NCI-H526 treated with DMSO at 0.1 percent for 48 hours (cell line): ENCODE results near the gene NECAP2.
"Not testable (repeated sequence)": the region's sequence is repeated elsewhere in the genome, so short reads cannot be mapped to it uniquely, and the experiment has no call there.

Experiments
- DNase-seq: peaks from one replicate; lab custom pipeline; 2025; lab: John Stamatoyannopoulos, UW

Gene NECAP2

GRCh38 chr1:16498047-16498446 is 57.5 kb downstream of the NECAP2 start:
- not testable (repeated sequence) for DNase-seq

- peak; percentile 88 for DNase-seq
These were observed 58.3 kb downstream of the NECAP2 start for GRCh38 chr1:16498573-16499413.

- not testable (repeated sequence) for DNase-seq
These were observed 59.9 kb downstream of the NECAP2 start for GRCh38 chr1:16500466-16500865.

GRCh38 chr1:16500975-16501374 is 60.5 kb downstream of the NECAP2 start:
- DNase-seq, result not testable (repeated sequence)

GRCh38 chr1:16501446-16501845 is 60.9 kb downstream of the NECAP2 start:
- DNase-seq, result not testable (repeated sequence)

GRCh38 chr1:16503494-16503893 is 63.0 kb downstream of the NECAP2 start:
- DNase-seq, result no peak

- not testable (repeated sequence) for DNase-seq
These were observed 65.3 kb downstream of the NECAP2 start for GRCh38 chr1:16505870-16506269.

GRCh38 chr1:16506364-16507136 is 66.0 kb downstream of the NECAP2 start:
- not testable (repeated sequence) for DNase-seq

- DNase-seq, result not testable (repeated sequence)
These were observed 68.4 kb downstream of the NECAP2 start for GRCh38 chr1:16508861-16509445.
